GM12878 (cell line): ENCODE results near the gene ZIC5.
"Not testable (repeated sequence)": the region's sequence is repeated elsewhere in the genome, so short reads cannot be mapped to it uniquely, and the experiment has no call there.

ENCODE experiments used
- EP300 ChIP-seq, 2 experiments: fragments of 150-350 bp in 1 of 2; IDR thresholded peaks; 2 replicates each; pipeline ENCODE4 v1.6.1; 2011 to 2012; ENCODE audit warnings: low read depth in 2 of 2, low read length in 2 of 2, borderline replicate concordance in 1 of 2, improper control_type of control experiment in 1 of 2, inconsistent platforms in 1 of 2; ENCODE audit not compliant: control insufficient read depth in 1 of 2
- EZH2 ChIP-seq: IDR thresholded peaks from 2 replicates; pipeline ENCODE4 v1.6.1; 2012; ENCODE audit warnings: low read depth, mild to moderate bottlenecking, control low read depth, inconsistent platforms, low read length, borderline replicate concordance; ENCODE audit not compliant: control insufficient read depth
- SIN3A ChIP-seq: IDR thresholded peaks from 2 replicates; pipeline ENCODE4 v1.6.1; 2012; ENCODE audit warnings: low read depth, low read length, improper control_type of control experiment
- ZNF274 ChIP-seq: IDR thresholded peaks from one replicate; pipeline ENCODE4 v1.8.0; 2011; ENCODE audit not compliant: insufficient read length, insufficient read depth
- ZZZ3 ChIP-seq: IDR thresholded peaks from 2 replicates; pipeline ENCODE4 v1.6.1; 2011; ENCODE audit warnings: low read depth; ENCODE audit not compliant: control insufficient read depth, insufficient read length
- TF ChIP-seq, protein P1 (sequence below): IDR thresholded peaks from 2 replicates; pipeline ENCODE4 v1.6.1; 2012; ENCODE audit warnings: improper control_type of control experiment, low read depth, low read length; ENCODE audit not compliant: insufficient replicate concordance
- TF ChIP-seq, protein P2 (sequence below), 3 experiments: IDR thresholded peaks in 2 of 3; conservative IDR thresholded peaks in 1 of 3; 2 replicates each; pipeline ENCODE4 v1.5.1; 2011; ENCODE audit warnings: low read depth in 3 of 3, low read length in 3 of 3, mild to moderate bottlenecking in 3 of 3, control low read depth in 2 of 3, moderate library complexity in 2 of 3, inconsistent platforms in 1 of 3, mixed read lengths in 1 of 3; ENCODE audit not compliant: control insufficient read depth in 2 of 3, insufficient read depth in 1 of 3; ENCODE audit errors: extremely low read depth in 1 of 3

DNA sequence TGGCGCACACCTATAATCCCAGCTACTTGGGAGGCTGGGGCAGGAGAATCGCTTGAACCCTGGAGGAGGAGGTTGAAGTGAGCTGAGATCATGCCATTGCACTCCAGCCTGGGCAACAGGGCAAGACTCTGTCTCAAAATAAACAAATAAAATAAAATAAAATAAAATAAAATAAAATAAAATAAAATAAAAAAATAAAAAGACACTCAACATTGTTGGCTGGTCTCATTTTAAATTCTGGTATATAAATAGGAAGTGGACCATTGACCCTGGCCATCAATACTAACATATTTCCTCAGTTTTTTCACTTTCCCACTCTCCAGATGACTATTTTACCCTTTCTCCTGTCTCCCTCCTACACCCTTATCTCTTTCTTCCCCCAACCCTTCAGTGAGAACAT is 26.1 kb downstream of the ZIC5 start:
- TF ChIP-seq SIN3A; EP300 (IDR thresholded peaks at IDR 0.05; ENCODE audit: borderline replicate concordance in 1 of 2, control insufficient read depth in 1 of 2, low read depth in 2 of 2, low read length in 2 of 2); EZH2; ZNF274; ZZZ3: not testable (repeated sequence)
- TF ChIP-seq, protein P1, sequence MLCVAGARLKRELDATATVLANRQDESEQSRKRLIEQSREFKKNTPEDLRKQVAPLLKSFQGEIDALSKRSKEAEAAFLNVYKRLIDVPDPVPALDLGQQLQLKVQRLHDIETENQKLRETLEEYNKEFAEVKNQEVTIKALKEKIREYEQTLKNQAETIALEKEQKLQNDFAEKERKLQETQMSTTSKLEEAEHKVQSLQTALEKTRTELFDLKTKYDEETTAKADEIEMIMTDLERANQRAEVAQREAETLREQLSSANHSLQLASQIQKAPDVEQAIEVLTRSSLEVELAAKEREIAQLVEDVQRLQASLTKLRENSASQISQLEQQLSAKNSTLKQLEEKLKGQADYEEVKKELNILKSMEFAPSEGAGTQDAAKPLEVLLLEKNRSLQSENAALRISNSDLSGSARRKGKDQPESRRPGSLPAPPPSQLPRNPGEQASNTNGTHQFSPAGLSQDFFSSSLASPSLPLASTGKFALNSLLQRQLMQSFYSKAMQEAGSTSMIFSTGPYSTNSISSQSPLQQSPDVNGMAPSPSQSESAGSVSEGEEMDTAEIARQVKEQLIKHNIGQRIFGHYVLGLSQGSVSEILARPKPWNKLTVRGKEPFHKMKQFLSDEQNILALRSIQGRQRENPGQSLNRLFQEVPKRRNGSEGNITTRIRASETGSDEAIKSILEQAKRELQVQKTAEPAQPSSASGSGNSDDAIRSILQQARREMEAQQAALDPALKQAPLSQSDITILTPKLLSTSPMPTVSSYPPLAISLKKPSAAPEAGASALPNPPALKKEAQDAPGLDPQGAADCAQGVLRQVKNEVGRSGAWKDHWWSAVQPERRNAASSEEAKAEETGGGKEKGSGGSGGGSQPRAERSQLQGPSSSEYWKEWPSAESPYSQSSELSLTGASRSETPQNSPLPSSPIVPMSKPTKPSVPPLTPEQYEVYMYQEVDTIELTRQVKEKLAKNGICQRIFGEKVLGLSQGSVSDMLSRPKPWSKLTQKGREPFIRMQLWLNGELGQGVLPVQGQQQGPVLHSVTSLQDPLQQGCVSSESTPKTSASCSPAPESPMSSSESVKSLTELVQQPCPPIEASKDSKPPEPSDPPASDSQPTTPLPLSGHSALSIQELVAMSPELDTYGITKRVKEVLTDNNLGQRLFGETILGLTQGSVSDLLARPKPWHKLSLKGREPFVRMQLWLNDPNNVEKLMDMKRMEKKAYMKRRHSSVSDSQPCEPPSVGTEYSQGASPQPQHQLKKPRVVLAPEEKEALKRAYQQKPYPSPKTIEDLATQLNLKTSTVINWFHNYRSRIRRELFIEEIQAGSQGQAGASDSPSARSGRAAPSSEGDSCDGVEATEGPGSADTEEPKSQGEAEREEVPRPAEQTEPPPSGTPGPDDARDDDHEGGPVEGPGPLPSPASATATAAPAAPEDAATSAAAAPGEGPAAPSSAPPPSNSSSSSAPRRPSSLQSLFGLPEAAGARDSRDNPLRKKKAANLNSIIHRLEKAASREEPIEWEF, result not testable (repeated sequence)
- TF ChIP-seq, protein P2, sequence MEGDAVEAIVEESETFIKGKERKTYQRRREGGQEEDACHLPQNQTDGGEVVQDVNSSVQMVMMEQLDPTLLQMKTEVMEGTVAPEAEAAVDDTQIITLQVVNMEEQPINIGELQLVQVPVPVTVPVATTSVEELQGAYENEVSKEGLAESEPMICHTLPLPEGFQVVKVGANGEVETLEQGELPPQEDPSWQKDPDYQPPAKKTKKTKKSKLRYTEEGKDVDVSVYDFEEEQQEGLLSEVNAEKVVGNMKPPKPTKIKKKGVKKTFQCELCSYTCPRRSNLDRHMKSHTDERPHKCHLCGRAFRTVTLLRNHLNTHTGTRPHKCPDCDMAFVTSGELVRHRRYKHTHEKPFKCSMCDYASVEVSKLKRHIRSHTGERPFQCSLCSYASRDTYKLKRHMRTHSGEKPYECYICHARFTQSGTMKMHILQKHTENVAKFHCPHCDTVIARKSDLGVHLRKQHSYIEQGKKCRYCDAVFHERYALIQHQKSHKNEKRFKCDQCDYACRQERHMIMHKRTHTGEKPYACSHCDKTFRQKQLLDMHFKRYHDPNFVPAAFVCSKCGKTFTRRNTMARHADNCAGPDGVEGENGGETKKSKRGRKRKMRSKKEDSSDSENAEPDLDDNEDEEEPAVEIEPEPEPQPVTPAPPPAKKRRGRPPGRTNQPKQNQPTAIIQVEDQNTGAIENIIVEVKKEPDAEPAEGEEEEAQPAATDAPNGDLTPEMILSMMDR (IDR thresholded peaks at IDR 0.05 in 2 of 3, conservative IDR thresholded peaks at IDR 0.05 in 1 of 3; ENCODE audit: control insufficient read depth in 2 of 3, extremely low read depth in 1 of 3, insufficient read depth in 1 of 3, low read depth in 3 of 3, low read length in 3 of 3), result not testable (repeated sequence)
